ENCODE data around the gene LRRTM4.
"Not testable (repeated sequence)": the region's sequence is repeated elsewhere in the genome, so short reads cannot be mapped to it uniquely, and the experiment has no call there.

The LRRTM4 gene

GRCh38 chr2:77309725-77310124 lies 212.5 kb downstream of the LRRTM4 start:
- no peak for DNase-seq

DNA sequence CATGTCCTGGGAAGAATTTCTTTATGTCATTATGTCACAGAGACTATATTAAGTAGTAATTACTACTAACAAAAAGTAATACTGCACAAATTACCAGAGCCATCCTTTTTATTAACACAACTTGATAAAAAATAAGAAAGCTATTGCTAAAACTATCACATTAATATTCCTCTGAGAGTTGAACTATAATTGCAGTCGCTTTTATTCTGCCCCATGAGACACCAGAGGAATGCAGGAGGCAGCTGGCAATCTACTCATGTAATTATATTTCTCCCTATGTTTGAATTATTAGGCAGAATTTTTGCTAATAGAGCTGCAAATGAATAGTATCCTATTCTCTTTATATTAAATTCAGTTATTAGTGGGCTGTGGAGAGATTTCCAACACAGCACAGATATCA lies 220.7 kb downstream of the LRRTM4 start:
- DNase-seq = no peak

- no peak for DNase-seq
Observed at GRCh38 chr2:77296791-77297190, 225.4 kb downstream of the LRRTM4 start.

GRCh38 chr2:77294474-77294873 lies 227.7 kb downstream of the LRRTM4 start:
- no peak for DNase-seq

DNA sequence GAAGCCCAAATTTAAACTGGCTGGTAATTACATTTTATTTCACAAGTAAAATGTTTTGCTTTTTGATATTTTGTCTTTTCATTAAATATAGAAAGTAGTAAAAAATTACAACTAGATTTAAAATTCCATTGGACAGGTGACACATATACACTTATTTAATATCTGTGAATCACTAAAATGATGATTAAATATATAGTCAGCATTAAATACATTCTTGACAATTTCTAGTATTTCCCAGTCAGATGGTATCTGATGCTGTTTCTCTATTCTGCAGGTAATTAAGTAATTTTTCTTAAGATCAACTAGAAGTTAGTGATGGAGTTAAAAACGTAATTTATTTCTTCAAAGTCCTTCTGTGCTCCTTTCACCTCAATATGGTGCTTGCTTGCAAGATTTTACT lies 237.8 kb downstream of the LRRTM4 start:
- DNase-seq = no peak

- no peak for DNase-seq
Observed at GRCh38 chr2:77271262-77271661, 250.9 kb downstream of the LRRTM4 start.

DNA sequence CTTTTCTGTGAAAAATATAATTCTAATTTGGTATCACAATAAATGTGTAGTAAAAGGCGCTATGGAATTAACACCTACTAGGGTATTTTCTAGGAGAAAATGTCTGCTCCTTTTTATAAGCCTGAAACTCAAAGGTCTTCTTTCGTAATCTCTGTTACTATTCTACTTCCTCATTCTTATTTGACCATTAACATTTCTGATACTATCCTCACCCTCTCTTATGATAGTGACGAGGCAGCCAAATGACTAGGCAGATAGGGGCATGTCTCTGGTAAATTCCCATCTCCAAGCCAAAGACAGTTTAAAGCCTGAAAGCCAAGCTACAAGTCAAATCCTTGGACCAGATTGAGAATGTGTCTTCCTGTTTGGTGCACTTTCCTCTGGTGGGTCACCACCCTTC lies 251.7 kb downstream of the LRRTM4 start:
- no peak for DNase-seq

- DNase-seq = no peak
Observed at GRCh38 chr2:77268626-77269025, 253.6 kb downstream of the LRRTM4 start.

DNA sequence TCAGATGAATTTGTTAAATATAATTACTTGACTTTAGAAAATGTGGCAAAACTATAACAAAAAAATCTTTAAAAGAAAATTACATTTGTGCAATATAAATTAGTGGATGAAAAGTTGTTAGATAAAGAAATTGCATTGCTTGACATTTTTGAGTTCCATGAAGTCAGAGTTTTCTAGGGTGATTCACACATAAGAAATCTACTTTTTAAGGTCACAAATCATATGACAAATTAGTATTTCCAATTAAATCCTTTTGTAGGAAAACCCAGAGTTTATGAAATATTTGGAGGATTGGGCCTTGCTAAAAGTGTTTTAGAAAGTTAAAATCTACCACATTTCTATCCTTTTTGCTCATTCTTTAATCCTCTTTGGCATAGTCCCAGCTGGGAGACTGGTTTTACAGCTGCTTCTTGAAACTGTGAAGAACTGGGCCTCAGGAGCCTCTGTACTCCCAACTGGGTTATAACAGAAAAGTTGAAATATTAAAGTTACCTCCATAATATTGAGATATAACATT lies 289.2 kb downstream of the LRRTM4 start:
- no peak for DNase-seq

DNA sequence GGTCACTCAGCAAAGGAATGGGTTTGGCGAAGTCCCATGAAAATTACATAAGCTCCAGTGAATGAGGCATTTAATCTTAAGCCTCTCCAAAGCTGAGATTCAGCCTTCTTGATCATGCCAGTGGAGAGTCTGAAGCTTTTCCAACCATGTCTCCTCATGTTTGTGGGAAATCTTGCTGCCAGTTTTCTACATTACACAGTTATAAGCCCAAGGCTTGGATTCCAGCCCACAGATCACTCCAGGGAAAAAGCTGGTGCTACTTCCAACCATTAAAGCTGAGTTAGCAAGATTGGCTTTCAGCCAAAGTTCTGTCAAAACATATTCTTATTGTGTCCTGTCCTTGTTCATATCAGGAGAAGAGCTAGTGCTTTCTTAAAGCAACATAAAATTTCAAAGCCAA lies 293.8 kb downstream of the LRRTM4 start:
- DNase-seq = peak; percentile 0 to 8

DNA sequence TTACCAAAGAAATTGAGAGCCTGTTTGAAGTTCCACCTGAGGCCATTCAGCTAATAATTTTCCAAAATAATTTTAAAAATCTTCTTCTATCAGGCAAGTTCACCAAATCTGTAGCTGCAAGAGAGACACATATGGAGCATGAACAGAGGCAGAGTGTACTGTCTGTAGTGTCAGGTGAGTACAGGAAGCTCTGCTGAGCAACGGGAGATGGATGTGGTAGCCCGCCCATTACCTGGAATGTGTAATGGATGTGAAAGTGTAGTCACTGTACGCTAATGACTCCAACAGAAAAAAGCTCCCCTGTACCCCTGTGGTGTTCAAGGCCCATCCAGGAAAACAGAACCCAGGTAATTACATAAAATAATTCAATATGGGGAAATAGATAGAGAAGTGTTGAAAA lies 311.5 kb downstream of the LRRTM4 start:
- DNase-seq = no peak

- DNase-seq = no peak
Observed at GRCh38 chr2:77207331-77207730, 314.8 kb downstream of the LRRTM4 start.

GRCh38 chr2:77201755-77202154 lies 320.4 kb downstream of the LRRTM4 start:
- DNase-seq = no peak

- DNase-seq = no peak
Observed at GRCh38 chr2:77199411-77199810, 322.8 kb downstream of the LRRTM4 start.

DNA sequence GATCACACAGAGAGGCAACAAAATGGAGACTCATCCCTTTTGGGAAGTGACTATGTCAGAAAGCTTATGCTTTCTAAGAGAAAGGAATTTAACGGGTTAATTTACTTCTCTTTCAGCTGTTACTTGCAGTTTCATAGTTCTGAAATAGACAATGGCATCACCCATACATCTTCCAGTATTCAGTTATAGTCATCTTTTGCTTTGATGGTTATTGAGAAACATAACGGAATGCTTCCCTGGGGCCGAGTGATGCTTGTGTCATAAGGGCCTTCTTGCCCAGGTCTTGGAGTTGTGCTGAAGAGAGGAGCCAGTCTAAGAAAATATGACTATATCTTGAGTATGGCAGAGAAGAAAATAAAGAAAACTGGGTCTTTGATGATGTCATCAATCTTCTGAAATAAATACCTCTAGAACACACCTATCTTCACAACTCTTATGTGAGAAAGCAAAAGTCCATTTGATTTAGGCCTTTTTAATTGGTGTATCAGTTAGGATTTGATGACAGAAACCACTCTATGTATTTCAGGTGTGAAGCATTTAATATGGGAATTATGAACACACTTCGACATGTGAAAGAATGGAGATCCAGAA lies 328.2 kb downstream of the LRRTM4 start:
- DNase-seq = no peak

- DNase-seq = no peak
Observed at GRCh38 chr2:77192811-77193289, 329.3 kb downstream of the LRRTM4 start.

DNA sequence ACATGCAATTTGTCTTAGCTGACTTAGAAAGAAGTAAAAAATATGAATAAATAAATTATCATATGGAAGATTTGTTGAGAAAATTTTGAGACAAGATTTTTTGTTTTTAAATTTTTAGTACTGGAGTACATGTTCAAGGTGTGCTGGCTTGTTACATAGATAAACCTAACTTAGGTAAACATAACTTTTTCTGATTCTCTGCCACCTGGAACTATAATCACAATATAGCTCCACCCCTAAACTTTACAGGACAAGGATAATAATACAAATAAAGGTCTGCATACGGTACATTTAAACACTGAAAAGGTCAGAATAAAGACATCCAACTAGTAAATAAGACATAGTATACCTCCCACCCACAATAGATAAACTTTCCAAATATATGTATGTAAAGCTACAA lies 330.5 kb downstream of the LRRTM4 start:
- DNase-seq = no peak

- DNase-seq = no peak
Observed at GRCh38 chr2:77190721-77191346, 331.3 kb downstream of the LRRTM4 start.

DNA sequence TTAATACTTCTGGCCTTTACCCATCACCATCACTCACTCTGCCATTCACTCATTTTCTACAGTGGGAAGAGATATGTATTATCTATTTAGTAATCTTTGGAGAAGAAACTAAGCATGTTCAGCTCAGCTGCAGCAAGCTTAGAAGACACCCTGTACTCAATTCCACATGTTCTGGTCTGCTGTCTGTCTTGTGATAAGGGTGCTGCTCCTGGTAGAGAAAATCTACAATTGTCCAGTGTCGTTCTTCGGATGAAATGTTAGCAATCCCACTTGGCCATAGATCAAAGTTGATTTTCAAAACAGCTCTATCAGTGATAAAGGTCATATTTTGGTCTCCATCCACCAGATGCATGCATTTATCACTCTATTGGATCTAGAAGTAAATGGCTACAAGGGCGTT lies 337.1 kb downstream of the LRRTM4 start:
- DNase-seq = no peak

- DNase-seq = no peak
Observed at GRCh38 chr2:77179297-77179696, 342.9 kb downstream of the LRRTM4 start.

GRCh38 chr2:77175266-77175780 lies 346.9 kb downstream of the LRRTM4 start:
- not testable (repeated sequence) for DNase-seq

DNA sequence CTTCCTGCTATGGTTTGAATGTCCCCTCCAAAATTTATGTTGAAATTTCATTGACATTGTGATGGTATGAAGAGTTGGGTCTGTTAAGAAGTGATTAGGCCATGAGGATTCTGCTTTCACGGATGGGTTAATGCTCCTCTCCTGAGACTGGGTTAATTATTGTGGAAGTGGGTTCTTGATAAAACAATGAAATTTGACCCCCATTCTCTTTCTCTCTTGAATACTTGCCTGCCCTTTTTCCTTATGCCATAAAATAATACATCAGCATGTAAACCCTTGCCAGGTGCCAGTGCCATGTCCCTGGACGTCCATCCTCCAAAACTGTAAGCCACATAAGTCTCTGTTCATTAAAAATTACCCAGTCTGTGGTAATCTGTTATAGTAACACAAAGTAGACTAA lies 352.8 kb downstream of the LRRTM4 start:
- DNase-seq = no peak

DNA sequence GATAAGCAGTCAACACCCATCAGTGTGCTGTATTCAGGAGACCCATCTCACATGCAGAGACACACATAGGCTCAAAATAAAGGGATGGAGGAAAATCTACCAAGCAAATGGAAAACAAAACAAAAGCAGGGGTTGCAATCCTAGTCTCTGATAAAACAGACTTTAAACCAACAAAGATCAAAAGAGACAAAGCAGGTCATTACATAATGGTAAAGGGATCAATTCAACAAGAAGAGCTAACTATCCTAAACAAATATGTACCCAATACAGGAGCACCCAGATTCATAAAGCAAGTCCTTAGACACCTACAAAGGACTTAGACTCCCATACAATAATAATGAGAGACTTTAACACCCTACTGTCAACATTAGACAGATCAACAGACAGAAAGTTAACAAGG lies 358.2 kb downstream of the LRRTM4 start:
- DNase-seq = not testable (repeated sequence)

DNA sequence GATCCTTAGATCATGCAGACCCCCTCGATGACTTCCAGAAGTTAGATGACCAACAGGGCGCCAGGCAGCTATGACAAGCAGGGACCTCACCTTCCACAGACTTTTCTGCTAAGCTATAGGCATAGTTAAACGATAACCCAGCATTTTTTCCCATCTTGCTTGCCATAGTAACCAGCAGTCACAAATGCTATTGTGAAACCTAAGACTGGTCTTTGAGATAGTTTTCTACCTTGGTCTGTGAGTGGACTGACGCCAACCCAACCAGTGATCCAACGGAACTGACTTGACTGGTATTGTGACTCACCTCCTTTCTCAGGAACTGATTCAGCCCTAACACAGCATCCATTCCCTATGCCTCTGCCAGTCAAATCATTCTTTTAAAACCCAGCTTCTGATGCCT lies 361.2 kb downstream of the LRRTM4 start:
- no peak for DNase-seq

- no peak for DNase-seq
Observed at GRCh38 chr2:77156599-77156998, 365.6 kb downstream of the LRRTM4 start.

All from NCI-H2081 (cell line).